GM23248 (cell line): ENCODE measurements around the gene CGNL1. TPM values are rescaled to one million over a fixed set of nuclear protein-coding genes. Genes with fewer than 3 reads are reported as not detected.

Experiments
- DNase-seq: peaks from one replicate; pipeline ENCODE4 v3.0.0-alpha.2; 2015
- H2AFZ ChIP-seq: fragments of 200-600 bp; sonication (generic); 2 replicates; pipeline ENCODE4 v1.6.1; 2016; ENCODE audit warnings: antibody characterized with exemption
- H3F3A ChIP-seq: fragments of 200-600 bp; sonication (generic); 2 replicates; pipeline ENCODE4 v1.6.1; 2016; ENCODE audit warnings: mild to moderate bottlenecking, antibody characterized with exemption, mixed run types; ENCODE audit not compliant: insufficient read depth
- H3K27ac ChIP-seq: fragments of 200-600 bp; sonication (generic); 2 replicates; pipeline ENCODE4 v1.5.1; 2016; ENCODE audit warnings: mild to moderate bottlenecking
- H3K27me3 ChIP-seq: fragments of 200-600 bp; sonication (generic); replicated peaks from 2 replicates; pipeline ENCODE4 v1.6.1; 2016; ENCODE audit warnings: mild to moderate bottlenecking; ENCODE audit not compliant: insufficient read depth
- H3K36me3 ChIP-seq: fragments of 200-600 bp; sonication (generic); 2 replicates; pipeline ENCODE4 v1.6.1; 2016; ENCODE audit warnings: low read depth, mild to moderate bottlenecking
- H3K4me1 ChIP-seq: fragments of 200-600 bp; sonication (generic); 2 replicates; pipeline ENCODE4 v1.6.1; 2016; ENCODE audit warnings: mild to moderate bottlenecking; ENCODE audit not compliant: insufficient read depth
- H3K4me2 ChIP-seq: fragments of 200-600 bp; sonication (generic); one replicate; pipeline ENCODE4 v1.6.1; 2016; ENCODE audit warnings: mild to moderate bottlenecking; ENCODE audit not compliant: unreplicated experiment
- H3K4me3 ChIP-seq: fragments of 200-600 bp; sonication (generic); 2 replicates; pipeline ENCODE4 v1.5.1; 2016; ENCODE audit warnings: mild to moderate bottlenecking
- H3K79me2 ChIP-seq: fragments of 200-600 bp; sonication (generic); 2 replicates; pipeline ENCODE4 v1.6.1; 2016; ENCODE audit warnings: mild to moderate bottlenecking; ENCODE audit not compliant: insufficient read depth
- H3K9ac ChIP-seq: fragments of 200-600 bp; sonication (generic); 2 replicates; pipeline ENCODE4 v1.6.1; 2016; ENCODE audit warnings: mild to moderate bottlenecking
- H3K9me2 ChIP-seq: fragments of 200-600 bp; sonication (generic); 2 replicates; pipeline ENCODE4 v1.6.1; 2016; ENCODE audit warnings: mixed run types, mild to moderate bottlenecking, moderate library complexity; ENCODE audit not compliant: insufficient read depth
- H3K9me3 ChIP-seq: fragments of 200-600 bp; sonication (generic); one replicate; pipeline ENCODE4 v1.6.1; 2017; ENCODE audit warnings: low read depth
- H4K20me1 ChIP-seq: fragments of 200-600 bp; sonication (generic); 2 replicates; pipeline ENCODE4 v1.6.0; 2016; ENCODE audit not compliant: insufficient read depth
- EZH2 ChIP-seq: fragments of 200-600 bp; sonication (generic); IDR thresholded peaks from 2 replicates; pipeline ENCODE4 v1.6.1; 2018; ENCODE audit warnings: antibody characterized with exemption, mild to moderate bottlenecking; ENCODE audit not compliant: insufficient read depth, poor library complexity, severe bottlenecking
- EZH2phosphoT487 ChIP-seq: fragments of 200-600 bp; sonication (generic); IDR thresholded peaks from 2 replicates; pipeline ENCODE4 v1.6.1; 2018; ENCODE audit warnings: antibody characterized with exemption, moderate library complexity, mild to moderate bottlenecking, low read depth; ENCODE audit not compliant: insufficient read depth
- WGBS, 2 experiments: methylation state at CpG; one replicate each; pipeline ENCODE4 v1.1.6; 2015 to 2017; ENCODE audit warnings: low lambda C conversion rate in 2 of 2, low coverage in 1 of 2; ENCODE audit errors: missing lambda C conversion rate in 2 of 2; 5-methylcytosine and 5-hydroxymethylcytosine counted together
- in situ Hi-C: fragments of 300-500 bp; cut with MboI; formaldehyde crosslinking; loops from 2 replicates; pipeline ENCODE4 v1.15.0; 2020
- polyA plus RNA-seq: library from polyadenylated mRNA; unstranded; fragments of >200 nt; fragmentation: Nextera tagmentation; extraction: Ambion mirVana; gene quantifications from 2 replicates; pipeline ENCODE4 v1.2.1, GENCODE V29; 2016
- total RNA-seq: library from RNA; depleted of rRNA; stranded (reverse); fragments of >200 nt; shearing (Covaris generic); gene quantifications from 2 replicates; pipeline ENCODE4 v1.2.3, GENCODE V29; 2014

Gene CGNL1
- total and polyA plus RNA-seq, 2 experiments from 2014 or later, result 0.11 TPM

GRCh38 chr15:57479005-57479404 lies 102.7 kb downstream of the CGNL1 start:
- H3K9me3 ChIP-seq, result no peaks in the 10 kb centered on the region
- H3K4me2 ChIP-seq, result no peak overlapping the region
- DNase-seq, result no peak
- H3K27me3 ChIP-seq, result no peaks in the 10 kb centered on the region
- no peaks in the 10 kb centered on the region for H3K36me3 ChIP-seq
- H3K9me2 ChIP-seq, result no peaks in the 10 kb centered on the region
- peaks cover 20% of the 10 kb centered on the region for H3F3A ChIP-seq
- in situ Hi-C loops, result no loop called here
- H3K4me1 ChIP-seq, result peaks cover 21% of the 10 kb centered on the region
- H4K20me1 ChIP-seq, result no peaks in the 10 kb centered on the region
- no peak overlapping the region for H3K9ac ChIP-seq
- H2AFZ ChIP-seq, result no peak overlapping the region
- no peak overlapping the region for H3K4me3 ChIP-seq
- WGBS, 2 experiments, result 100% methylated on average over 1 of the region's 1 CpG
- TF ChIP-seq EZH2phosphoT487 (no peak), EZH2 (no peak)
- no peak overlapping the region for H3K27ac ChIP-seq
- no peaks in the 10 kb centered on the region for H3K79me2 ChIP-seq

GRCh38 chr15:57481038-57481705 lies 104.9 kb downstream of the CGNL1 start:
- H4K20me1 ChIP-seq, result no peaks in the 10 kb centered on the region
- in situ Hi-C loops, result no loop called here
- no peaks in the 10 kb centered on the region for H3K27me3 ChIP-seq
- H3K4me3 ChIP-seq, result no peak overlapping the region
- no peaks in the 10 kb centered on the region for H3K79me2 ChIP-seq
- TF ChIP-seq EZH2phosphoT487, result no peak
- no peak for TF ChIP-seq EZH2
- H2AFZ ChIP-seq, result no peak overlapping the region
- WGBS, 2 experiments, result 84 to 90% methylated on average over 3 of the region's 3 CpGs
- no peak overlapping the region for H3K4me2 ChIP-seq
- H3F3A ChIP-seq, result peaks cover 23% of the 10 kb centered on the region
- H3K4me1 ChIP-seq, result peaks cover 31% of the 10 kb centered on the region
- H3K36me3 ChIP-seq, result no peaks in the 10 kb centered on the region
- H3K9me2 ChIP-seq, result no peaks in the 10 kb centered on the region
- no peak overlapping the region for H3K9ac ChIP-seq
- no peak for DNase-seq
- H3K9me3 ChIP-seq, result no peaks in the 10 kb centered on the region
- no peak overlapping the region for H3K27ac ChIP-seq

- Histone ChIP-seq H3K4me2 (peak overlapping the region; percentile 30), H3K4me3 (no peak overlapping the region), H3K9ac (no peak overlapping the region), H4K20me1 (no peaks in the 10 kb centered on the region), H3K27me3 (no peaks in the 10 kb centered on the region), H3K4me1 (peaks cover 26% of the 10 kb centered on the region), H3K9me2 (no peaks in the 10 kb centered on the region), H3K36me3 (no peaks in the 10 kb centered on the region), H3K27ac (peak overlapping the region; percentile 6; the same call in 1 of the 2 replicates), H3K79me2 (no peaks in the 10 kb centered on the region), H3F3A (peaks cover 13% of the 10 kb centered on the region), H2AFZ (no peak overlapping the region), H3K9me3 (no peaks in the 10 kb centered on the region)
- TF ChIP-seq EZH2 (no peak), EZH2phosphoT487 (no peak)
- in situ Hi-C loops, result no loop called here
- 3 to 4% methylated on average over 2 of the region's 2 CpGs for WGBS, 2 experiments
- peak; percentile 93 for DNase-seq
Measured at GRCh38 chr15:57485869-57486268, 109.6 kb downstream of the CGNL1 start.

DNA sequence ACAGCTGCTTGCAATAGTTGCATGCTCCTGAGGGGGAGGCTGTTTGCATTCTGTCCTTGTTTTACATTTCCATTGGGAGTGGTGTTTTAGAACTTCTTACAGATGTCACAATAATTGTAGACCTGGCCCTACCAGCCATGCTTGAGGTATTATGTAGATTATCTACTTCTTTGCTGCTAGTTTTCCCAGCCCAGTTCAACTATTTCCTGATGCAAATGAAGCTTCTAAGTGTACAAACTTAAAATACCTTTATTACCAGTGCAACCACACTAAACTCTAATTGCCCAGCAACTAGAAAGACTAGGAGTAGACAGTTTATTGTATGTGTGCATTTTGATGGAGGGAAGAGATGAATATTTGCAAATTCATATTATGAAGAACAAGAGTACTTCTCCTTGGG lies 110.5 kb downstream of the CGNL1 start:
- H4K20me1 ChIP-seq, result no peaks in the 10 kb centered on the region
- in situ Hi-C loops, result no loop called here
- no peak overlapping the region for H2AFZ ChIP-seq

DNA sequence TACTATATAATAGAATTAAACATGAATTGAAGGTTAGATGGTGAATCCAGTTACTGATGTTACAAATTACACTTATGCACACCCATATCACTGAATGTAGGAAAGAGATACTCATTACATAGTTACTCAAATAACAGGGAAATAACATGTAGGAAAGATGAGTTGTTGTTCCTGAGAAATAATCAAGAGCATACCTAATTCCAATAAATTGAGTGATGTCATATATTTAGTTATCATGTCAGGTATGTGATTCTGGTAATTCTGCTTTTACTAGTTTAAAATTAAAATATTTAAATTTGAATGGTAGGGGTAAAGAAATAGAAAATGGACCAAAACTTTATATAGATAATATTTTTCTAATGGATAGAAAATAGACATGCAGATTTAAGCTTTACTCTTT lies 112.8 kb downstream of the CGNL1 start:
- in situ Hi-C loops, result no loop called here
- H3F3A ChIP-seq, result peaks cover 13% of the 10 kb centered on the region
- no peaks in the 10 kb centered on the region for H3K36me3 ChIP-seq
- no peak overlapping the region for H3K27ac ChIP-seq
- H4K20me1 ChIP-seq, result no peaks in the 10 kb centered on the region
- TF ChIP-seq EZH2phosphoT487 (no peak), EZH2 (no peak)
- peaks cover 26% of the 10 kb centered on the region for H3K4me1 ChIP-seq
- no peak for DNase-seq
- no peak overlapping the region for H3K9ac ChIP-seq
- H3K9me3 ChIP-seq, result no peaks in the 10 kb centered on the region
- no peaks in the 10 kb centered on the region for H3K27me3 ChIP-seq
- no peaks in the 10 kb centered on the region for H3K9me2 ChIP-seq
- no peak overlapping the region for H3K4me3 ChIP-seq
- H3K79me2 ChIP-seq, result no peaks in the 10 kb centered on the region
- no peak overlapping the region for H2AFZ ChIP-seq
- no peak overlapping the region for H3K4me2 ChIP-seq

More for the DNA sequence above, 110.5 kb downstream of the CGNL1 start:
- H3K4me2 ChIP-seq, result no peak overlapping the region
- no peak overlapping the region for H3K27ac ChIP-seq
- H3K36me3 ChIP-seq, result no peaks in the 10 kb centered on the region
- TF ChIP-seq EZH2phosphoT487 (no peak), EZH2 (no peak)
- H3F3A ChIP-seq, result peaks cover 13% of the 10 kb centered on the region
- H3K4me1 ChIP-seq, result peaks cover 26% of the 10 kb centered on the region
- H3K9me3 ChIP-seq, result no peaks in the 10 kb centered on the region
- no peaks in the 10 kb centered on the region for H3K79me2 ChIP-seq
- no peaks in the 10 kb centered on the region for H3K27me3 ChIP-seq
- H3K4me3 ChIP-seq, result no peak overlapping the region
- no peaks in the 10 kb centered on the region for H3K9me2 ChIP-seq
- no peak for DNase-seq
- H3K9ac ChIP-seq, result no peak overlapping the region
